AG10803 (cell line): Measurements from ENCODE around the gene ZNF33A.
"Not testable (repeated sequence)": the region's sequence is repeated elsewhere in the genome, so short reads cannot be mapped to it uniquely, and the experiment has no call there.

ENCODE experiments used
- DNase-seq: peaks from one replicate; pipeline ENCODE4 v3.0.0; 2010; ENCODE audit warnings: low read depth
- H3K4me3 ChIP-seq: 2 replicates; pipeline ENCODE4 v1.5.1; 2011; ENCODE audit warnings: mild to moderate bottlenecking, low read length, control low read depth
- TF ChIP-seq, protein P1 (sequence below): conservative IDR thresholded peaks from 2 replicates; pipeline ENCODE4 v1.5.1; 2011; ENCODE audit warnings: mild to moderate bottlenecking, low read length, control low read depth, inconsistent platforms

Gene ZNF33A

DNA sequence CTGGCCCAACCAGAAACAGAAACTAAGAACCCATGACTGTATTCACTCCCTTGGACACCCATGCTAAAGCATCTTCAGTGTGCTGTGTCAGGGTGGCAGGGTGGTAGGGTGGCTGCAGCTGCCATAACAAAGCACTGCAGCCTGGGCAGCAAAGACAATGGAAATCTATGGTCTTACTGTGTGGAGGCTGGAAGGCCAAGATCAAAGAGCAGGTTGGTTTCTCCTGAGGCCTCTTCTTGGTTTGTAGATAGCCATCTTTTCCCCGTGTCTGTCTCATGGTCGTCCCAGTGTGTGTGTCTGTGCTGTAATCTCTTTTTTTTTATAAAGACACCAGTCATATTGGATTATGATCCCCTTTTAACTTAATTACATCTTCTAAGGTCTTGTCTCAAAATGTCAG, 18.8 kb upstream of the ZNF33A start:
- H3K4me3 ChIP-seq = no peak overlapping the region
- TF ChIP-seq, protein P1, sequence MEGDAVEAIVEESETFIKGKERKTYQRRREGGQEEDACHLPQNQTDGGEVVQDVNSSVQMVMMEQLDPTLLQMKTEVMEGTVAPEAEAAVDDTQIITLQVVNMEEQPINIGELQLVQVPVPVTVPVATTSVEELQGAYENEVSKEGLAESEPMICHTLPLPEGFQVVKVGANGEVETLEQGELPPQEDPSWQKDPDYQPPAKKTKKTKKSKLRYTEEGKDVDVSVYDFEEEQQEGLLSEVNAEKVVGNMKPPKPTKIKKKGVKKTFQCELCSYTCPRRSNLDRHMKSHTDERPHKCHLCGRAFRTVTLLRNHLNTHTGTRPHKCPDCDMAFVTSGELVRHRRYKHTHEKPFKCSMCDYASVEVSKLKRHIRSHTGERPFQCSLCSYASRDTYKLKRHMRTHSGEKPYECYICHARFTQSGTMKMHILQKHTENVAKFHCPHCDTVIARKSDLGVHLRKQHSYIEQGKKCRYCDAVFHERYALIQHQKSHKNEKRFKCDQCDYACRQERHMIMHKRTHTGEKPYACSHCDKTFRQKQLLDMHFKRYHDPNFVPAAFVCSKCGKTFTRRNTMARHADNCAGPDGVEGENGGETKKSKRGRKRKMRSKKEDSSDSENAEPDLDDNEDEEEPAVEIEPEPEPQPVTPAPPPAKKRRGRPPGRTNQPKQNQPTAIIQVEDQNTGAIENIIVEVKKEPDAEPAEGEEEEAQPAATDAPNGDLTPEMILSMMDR = no peak
- DNase-seq = no peak

- TF ChIP-seq, protein P1 = no peak
- no peak overlapping the region for H3K4me3 ChIP-seq
- DNase-seq = no peak
Observed at GRCh38 chr10:37992083-37992482, 18.4 kb upstream of the ZNF33A start.

DNA sequence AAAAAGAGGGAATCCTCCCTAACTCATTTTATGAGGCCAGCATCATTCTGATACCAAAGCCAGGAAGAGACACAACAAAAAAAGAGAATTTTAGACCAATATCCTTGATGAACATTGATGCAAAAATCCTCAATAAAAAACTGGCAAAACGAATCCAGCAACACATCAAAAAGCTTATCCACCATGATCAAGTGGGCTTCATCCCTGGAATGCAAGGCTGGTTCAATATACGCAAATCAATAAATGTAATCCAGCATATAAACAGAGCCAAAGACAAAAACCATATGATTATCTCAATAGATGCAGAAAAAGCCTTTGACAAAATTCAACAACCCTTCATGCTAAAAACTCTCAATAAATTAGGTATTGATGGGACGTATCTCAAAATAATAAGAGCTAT, 11.6 kb upstream of the ZNF33A start:
- DNase-seq, H3K4me3 ChIP-seq: not testable (repeated sequence)

GRCh38 chr10:38000474-38000873, 10.0 kb upstream of the ZNF33A start:
- DNase-seq, H3K4me3 ChIP-seq: not testable (repeated sequence)

- TF ChIP-seq, protein P1 = no peak
- no peak for DNase-seq
- no peak overlapping the region for H3K4me3 ChIP-seq
Observed at GRCh38 chr10:38003026-38003425, 7.4 kb upstream of the ZNF33A start.

GRCh38 chr10:38003588-38003987, 6.9 kb upstream of the ZNF33A start:
- no peak overlapping the region for H3K4me3 ChIP-seq
- TF ChIP-seq, protein P1 = no peak
- DNase-seq = no peak

DNA sequence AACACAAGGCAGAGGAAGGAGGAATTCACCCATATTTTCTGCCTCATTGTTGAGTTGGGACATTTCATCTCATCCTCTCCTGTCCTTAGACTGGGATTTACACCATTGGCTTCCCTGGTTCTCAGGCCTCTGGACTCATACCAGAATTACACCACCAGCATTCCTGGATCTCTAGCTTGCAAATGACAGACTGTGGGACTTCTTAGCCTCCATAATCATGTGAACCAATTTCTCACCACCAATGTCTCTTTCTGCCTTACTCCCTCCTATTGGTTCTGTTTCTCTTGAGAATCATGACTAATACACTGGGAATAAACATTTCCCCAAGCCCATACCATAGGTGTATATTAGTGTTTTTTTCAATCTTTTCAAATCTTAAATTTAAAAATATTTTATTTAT, 2.9 kb upstream of the ZNF33A start:
- H3K4me3 ChIP-seq = no peak overlapping the region
- no peak for DNase-seq
- TF ChIP-seq, protein P1 = no peak

- TF ChIP-seq, protein P1 = no peak
- no peak overlapping the region for H3K4me3 ChIP-seq
- no peak for DNase-seq
Observed at GRCh38 chr10:38007991-38008390, 2.5 kb upstream of the ZNF33A start.
